Measurements from ENCODE around the gene RSPH3.

GRCh38 chr6:159042826-159043181 lies 42.8 kb upstream of the RSPH3 start:
- TF ChIP-seq CTCF (IDR thresholded peaks at IDR 0.05) (no peak), POLR2A (IDR thresholded peaks at IDR 0.05) (no peak)
